ENCODE data around the gene CLCN7.

GRCh38 chr16:1454561-1454960, 20.3 kb downstream of the CLCN7 start:
- TF ChIP-seq PRDM10 (CRISPR knock-in tag; IDR thresholded peaks at IDR 0.05; ENCODE audit: low read depth) (no peak), FOXC1 (CRISPR knock-in tag; IDR thresholded peaks at IDR 0.05; ENCODE audit: borderline replicate concordance) (no peak), MAX (IDR thresholded peaks at IDR 0.05) (no peak)
